ES-I3 (cell line): ENCODE measurements around the gene ST3GAL5.
"Not testable (repeated sequence)": the region's sequence is repeated elsewhere in the genome, so short reads cannot be mapped to it uniquely, and the experiment has no call there.

Source experiments
- H3K36me3 ChIP-seq: 2 replicates; pipeline ENCODE4 v1.6.1; 2013; ENCODE audit warnings: mild to moderate bottlenecking, low read length, control low read depth, moderate library complexity; ENCODE audit not compliant: insufficient read depth
- H3K4me1 ChIP-seq: 2 replicates; pipeline ENCODE4 v1.6.1; 2013; ENCODE audit warnings: mild to moderate bottlenecking, control low read depth, low read length; ENCODE audit not compliant: insufficient read depth
- H3K9ac ChIP-seq: 2 replicates; pipeline ENCODE4 v1.6.1; 2013; ENCODE audit warnings: low read depth, mild to moderate bottlenecking, low read length, moderate library complexity
- H3K9me3 ChIP-seq: 2 replicates; pipeline ENCODE4 v1.6.1; 2013; ENCODE audit warnings: mild to moderate bottlenecking, low read length, moderate library complexity; ENCODE audit not compliant: control insufficient read depth, insufficient read depth

The ST3GAL5 gene

DNA sequence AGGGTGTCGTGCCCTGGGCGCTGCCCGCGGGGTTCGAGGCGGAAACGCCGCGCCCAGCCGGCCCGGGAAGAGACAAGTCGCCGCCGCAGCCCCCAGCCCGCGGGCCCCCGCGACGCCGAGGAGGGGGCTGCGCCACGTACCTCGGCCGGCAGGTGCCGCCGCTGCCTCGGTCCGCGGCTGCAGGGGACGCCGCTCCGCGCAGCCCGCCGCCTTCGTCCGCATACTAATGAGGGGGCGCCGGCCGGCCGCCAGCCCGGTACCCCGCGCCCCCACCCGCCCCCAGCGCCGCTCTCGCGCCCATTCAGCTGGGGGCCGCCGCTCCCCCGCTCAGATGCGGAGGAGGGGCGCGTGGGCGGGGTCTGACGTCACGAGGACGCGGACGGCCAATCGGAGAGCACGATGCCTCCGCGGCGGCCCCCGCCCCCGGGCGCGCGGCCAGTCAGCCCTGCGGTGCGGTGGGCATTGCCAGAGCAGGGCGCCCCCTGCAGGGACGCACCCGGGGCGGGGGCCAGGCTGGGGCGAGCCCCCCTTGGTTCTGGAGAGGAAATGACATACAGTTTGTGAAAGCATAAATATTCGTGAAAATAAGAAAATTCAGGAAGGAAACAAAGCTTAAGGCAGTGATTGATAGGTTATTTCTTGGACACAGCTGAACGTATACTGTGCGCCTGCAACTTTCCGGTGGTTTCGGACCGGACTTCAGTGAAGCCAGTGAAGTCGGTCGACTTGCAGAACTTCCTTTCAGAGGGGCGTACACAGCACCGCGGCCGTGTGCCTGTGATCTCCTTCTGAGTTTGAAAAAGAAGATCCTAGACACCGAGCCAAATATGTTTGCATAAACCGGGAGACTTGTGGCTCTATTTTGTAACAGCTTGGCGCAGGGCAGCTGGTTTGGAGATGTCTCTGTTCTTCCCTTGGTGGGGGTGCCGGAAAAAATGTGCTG lies at the start of gene ST3GAL5:
TSS of gene ST3GAL5 (minus strand) at position 307 of the 943 bp plus-strand sequence. CDS start at position 222, 85 bp downstream.
- H3K9me3 ChIP-seq, result no peaks in the 10 kb centered on the region
- peak within 1 kb of the TSS; percentile 76 for H3K9ac ChIP-seq
- no peaks in the 10 kb centered on the region for H3K36me3 ChIP-seq
- peaks cover 8% of the 10 kb centered on the region for H3K4me1 ChIP-seq

DNA sequence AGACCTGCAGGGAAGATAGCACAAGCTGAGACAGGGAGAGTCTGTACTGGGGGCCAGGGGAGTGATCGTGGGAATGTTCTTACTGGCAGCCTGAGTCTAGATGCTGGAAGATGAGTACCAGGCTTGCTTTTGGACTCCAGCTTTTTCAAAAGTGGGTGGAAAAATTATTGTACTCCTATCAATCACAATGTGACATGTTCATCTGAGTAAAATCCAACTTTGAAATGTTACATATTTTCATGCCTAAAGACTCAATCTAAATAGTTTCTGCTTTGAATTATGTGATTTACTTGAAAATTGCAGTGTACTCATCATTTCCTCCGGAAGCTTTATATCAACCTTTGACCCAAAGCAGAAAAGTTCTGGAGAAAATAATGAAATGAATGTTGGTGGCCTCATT lies 49.7 kb upstream of the ST3GAL5 start:
- H3K4me1 ChIP-seq, result peaks cover 16% of the 10 kb centered on the region
- no peaks in the 10 kb centered on the region for H3K36me3 ChIP-seq
- H3K9ac ChIP-seq, result no peak overlapping the region
- peaks cover 8% of the 10 kb centered on the region; the same call in 1 of the 2 replicates for H3K9me3 ChIP-seq

DNA sequence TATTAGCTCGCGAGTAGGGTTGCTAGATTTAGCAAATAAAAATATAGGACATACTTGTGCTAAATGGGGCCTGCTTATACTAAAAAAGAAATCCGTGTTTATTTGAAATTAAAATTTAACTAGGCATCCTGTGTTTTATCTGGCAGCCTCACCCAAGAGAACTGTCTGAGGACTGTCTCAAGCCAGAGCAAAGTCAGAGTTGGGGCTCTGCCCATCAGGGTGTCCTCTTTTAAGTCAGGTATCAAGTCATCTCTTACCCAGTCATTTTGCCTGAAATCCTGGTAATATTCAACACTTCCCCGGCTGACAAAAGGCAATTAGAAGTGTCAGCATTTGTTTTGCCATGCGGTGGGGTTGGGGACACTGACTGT lies 48.3 kb upstream of the ST3GAL5 start:
- Histone ChIP-seq H3K9me3 (peaks cover 8% of the 10 kb centered on the region; the same call in 1 of the 2 replicates), H3K9ac (no peak overlapping the region), H3K36me3 (no peaks in the 10 kb centered on the region), H3K4me1 (peaks cover 16% of the 10 kb centered on the region)

DNA sequence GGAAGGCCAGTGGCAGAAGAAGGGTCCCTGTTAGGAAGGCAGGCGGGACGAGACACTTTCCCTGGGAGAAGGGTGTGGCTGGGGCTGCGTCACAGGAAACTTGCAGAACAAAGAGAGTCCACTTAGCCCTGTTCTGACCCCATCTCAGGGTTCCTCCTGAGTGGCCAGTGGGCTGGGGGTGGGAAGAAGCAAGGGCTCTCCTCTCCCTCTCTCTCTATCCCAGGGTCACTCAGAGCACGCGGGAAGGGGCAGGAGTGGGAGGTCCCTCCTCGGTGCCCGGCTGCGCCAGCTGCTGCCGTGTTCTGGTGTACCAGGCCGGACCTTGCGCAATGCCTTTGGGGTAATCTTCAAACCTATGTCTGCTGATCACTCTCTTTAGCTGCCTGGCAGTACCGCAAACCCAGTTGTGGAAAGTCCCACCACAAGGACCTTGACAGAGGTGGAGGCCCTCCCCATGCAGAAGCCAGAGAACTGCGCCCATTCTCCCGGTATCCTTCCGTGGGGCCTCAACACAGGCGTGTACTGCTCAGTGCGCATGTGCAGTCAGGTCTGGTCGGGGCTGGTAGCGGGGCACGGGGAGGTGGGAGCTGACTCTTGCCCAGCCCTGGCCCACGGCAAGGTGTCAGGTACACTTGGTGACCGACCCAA lies 47.8 kb upstream of the ST3GAL5 start:
- H3K4me1 ChIP-seq, result peaks cover 16% of the 10 kb centered on the region
- H3K9ac ChIP-seq, result no peak overlapping the region
- peaks cover 5% of the 10 kb centered on the region; the same call in 1 of the 2 replicates for H3K9me3 ChIP-seq
- H3K36me3 ChIP-seq, result no peaks in the 10 kb centered on the region

DNA sequence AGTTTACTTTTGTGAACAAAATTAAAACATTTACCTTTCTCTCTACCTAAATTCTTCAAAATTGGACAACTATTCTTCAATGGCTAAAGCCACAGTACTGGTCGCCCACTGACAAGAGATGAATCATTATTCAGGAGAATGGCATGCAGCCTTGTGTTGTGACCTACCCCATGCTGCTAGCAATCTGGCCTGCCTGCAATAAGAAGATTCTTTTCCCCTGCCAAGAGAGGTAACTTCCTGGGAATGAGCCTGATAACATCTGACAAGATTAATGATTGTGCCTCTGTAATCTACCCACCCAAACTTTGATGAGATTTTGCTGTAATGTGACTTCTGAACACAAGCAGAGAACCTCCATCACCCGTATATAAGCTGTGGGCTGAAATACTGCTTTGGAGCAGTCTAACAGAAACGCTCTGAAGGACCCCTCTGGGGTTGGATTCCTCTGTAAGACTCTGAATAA lies 47.0 kb upstream of the ST3GAL5 start:
- Histone ChIP-seq H3K9me3 (peaks cover 5% of the 10 kb centered on the region; the same call in 1 of the 2 replicates), H3K36me3 (no peaks in the 10 kb centered on the region), H3K9ac (no peak overlapping the region), H3K4me1 (peaks cover 16% of the 10 kb centered on the region)

DNA sequence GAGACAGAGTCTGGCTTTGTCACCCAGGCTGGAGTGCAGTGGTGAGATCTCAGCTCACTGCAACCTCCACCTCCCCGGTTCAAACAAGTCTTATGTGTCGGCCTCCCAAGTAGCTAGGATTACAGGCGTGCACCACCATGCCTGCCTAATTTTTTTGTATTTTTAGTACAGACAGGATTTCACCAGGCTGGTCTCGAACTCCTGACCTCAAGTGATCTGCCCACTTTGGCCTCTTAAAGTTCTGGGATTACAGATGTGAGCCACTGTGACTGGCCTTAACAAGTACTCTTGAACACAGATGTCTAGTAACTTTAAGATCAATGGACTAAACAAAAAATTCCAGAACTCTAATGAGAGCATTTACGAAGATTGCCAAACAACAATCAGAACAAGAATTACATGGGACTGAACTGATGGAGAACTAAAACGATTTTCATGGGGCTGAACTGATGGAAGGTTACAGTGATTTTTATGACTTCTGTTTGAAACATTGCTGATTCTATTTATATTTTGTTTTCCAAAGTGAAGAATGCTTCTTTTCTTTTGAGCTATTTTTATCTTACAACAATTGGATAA lies 46.5 kb upstream of the ST3GAL5 start:
- H3K9me3 ChIP-seq, result peaks cover under 1% of the 10 kb centered on the region; the same call in 1 of the 2 replicates
- no peaks in the 10 kb centered on the region for H3K36me3 ChIP-seq
- H3K4me1 ChIP-seq, result peaks cover 16% of the 10 kb centered on the region
- H3K9ac ChIP-seq, result no peak overlapping the region

DNA sequence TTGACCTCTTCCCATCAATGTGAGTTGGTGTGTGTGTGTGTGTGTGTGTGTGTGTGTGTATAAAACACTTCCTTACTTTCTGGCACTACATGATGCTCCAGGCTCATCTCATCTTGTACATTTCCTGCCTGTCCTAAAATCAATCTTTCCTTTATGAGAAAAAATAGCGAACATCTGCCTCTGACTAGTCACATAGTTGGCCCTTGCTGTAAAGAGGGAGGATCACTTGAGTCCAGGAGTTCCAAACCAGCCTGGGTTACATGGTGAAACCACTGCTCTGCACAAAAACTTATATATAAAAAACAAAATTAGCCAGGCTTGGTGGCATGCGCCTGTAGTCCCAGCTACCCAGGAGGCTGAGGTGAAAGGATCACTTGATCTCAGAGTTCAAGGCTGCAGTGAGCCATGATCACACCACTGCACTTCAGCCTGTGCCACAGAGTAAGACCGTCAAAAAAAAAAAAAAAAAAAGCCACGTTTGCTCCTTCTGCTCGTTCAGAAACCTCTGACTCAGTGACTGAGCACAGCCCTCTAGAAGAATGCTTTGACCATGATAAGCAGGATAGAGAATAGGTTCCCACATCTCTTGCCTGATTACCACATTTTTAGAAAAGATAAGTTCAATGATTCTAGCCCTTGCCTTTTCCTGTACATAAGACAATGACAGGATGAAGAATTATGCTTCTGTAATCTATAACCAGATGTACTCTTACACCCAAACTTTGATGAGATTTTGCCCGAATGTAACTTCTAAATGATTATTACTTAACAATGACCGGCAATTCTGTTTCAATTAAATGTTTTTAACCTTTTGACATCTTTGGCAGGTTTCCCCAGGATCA lies 45.2 kb upstream of the ST3GAL5 start:
- peaks cover 16% of the 10 kb centered on the region for H3K4me1 ChIP-seq
- no peaks in the 10 kb centered on the region for H3K9me3 ChIP-seq
- no peak overlapping the region for H3K9ac ChIP-seq
- H3K36me3 ChIP-seq, result no peaks in the 10 kb centered on the region

DNA sequence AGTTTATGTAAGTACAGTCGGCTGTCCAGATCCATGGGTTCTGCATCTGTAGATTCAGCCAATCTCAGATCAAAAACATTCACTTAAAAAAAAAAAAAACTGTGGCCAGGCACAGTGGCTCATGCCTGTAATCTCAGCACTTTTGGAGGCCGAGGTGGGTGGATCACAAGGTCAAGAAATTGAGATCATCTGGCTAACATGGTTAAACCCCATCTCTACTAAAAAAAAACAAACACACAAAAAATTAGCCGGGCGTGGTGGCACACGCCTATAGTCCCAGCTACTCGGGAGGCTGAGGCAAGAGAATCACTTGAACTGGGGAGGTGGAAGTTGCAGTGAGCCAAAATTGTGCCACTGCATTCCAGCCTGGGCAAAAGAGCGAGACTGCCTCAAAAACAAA lies 42.4 kb upstream of the ST3GAL5 start:
- H3K9ac ChIP-seq, H3K36me3 ChIP-seq, H3K4me1 ChIP-seq, H3K9me3 ChIP-seq: not testable (repeated sequence)

DNA sequence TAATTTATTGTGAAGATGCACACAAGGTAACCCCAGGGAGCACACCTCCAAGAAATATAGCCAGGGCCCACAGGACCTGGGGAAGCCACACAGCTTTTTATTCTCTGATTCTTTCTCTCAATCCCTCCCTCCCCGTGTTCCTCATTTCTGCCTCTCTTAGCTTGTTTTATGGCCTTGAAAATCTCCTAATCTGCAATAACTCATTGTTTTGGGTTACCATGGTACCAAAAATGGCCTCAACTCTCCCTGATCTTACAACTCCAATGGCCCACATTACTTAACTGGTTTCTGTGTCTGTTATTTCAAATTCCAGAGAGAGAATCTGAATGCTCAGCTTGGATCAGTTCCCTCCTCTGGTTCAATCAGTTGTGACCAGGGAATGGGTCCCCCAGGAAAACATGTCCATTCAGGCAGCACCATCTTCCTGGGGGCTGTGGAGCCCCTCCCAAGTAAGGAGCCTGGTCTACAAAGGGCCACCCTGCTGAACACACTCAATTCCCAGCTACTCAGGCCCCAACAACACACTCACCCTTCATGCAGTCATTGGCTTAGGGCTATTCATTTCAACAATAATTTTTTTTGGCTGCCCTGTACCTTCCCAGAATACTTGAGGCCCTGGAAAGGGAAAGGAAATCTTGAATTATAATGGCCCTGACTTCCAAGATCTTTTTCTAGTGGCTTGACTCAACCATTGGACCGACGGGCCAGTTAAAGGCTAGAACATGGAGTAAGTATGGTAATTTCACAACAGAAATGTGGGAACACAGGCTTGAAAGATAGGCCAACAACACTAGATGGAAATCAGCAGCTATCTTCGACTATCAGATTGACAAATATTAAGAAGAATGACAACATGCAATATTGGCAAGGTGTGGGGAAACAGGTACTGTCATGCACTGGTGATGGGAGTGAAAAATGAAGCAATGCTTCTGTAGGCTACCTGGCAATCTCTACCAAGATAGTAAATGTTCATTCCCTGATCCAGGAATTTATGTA lies 41.6 kb upstream of the ST3GAL5 start:
- Histone ChIP-seq H3K4me1 (0 out of 2 replicates have a peak, but pooled peaks cover 3% of the 10 kb centered on the region), H3K36me3 (no peaks in the 10 kb centered on the region), H3K9me3 (no peaks in the 10 kb centered on the region), H3K9ac (no peak overlapping the region)

DNA sequence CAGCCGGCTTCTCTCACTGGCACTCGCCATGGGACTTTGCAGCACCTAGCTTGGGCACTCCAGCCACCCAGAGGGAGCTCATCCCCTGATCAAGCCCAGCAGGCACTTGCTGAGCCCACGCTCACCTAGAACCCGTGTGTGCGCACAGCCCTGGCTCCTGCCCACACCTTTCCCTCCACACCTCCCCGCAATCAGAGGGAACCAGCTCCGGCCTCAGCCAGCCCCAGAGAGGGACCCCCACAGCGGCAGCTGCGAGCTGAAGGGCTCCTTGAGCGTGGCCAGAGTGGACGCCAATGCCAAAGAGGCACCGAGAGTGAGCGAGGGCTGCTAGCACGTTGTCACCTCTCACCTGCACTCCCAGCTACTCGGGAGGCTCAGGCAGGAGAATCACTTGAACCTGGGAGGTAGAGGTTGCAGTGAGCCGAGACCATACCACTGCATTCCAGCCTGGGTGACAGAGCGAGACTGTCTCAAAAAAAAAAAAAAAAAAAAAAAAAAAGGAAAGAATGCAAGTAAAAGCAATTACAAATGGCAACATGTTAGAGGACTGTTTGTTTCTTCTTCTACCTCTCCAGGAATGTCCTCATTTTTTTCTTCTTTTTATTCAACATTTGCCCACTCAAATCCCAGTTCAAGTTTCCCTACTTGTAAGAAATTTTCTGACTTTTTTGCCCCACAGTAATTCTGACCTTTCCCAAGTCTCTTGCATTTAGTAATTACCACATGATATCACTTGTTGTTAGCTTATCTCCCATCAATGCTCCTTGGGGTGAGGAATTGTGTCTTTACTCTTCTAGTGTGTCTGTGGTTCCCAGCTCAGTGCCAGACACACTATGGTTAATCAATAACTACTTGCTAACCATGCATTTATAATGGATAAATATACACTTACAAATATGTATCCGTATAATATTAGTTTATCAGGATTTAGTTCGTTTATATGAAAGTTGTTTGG lies 40.6 kb upstream of the ST3GAL5 start:
- no peaks in the 10 kb centered on the region for H3K36me3 ChIP-seq
- no peaks in the 10 kb centered on the region for H3K9me3 ChIP-seq
- no peaks in the 10 kb centered on the region for H3K4me1 ChIP-seq
- no peak overlapping the region for H3K9ac ChIP-seq

DNA sequence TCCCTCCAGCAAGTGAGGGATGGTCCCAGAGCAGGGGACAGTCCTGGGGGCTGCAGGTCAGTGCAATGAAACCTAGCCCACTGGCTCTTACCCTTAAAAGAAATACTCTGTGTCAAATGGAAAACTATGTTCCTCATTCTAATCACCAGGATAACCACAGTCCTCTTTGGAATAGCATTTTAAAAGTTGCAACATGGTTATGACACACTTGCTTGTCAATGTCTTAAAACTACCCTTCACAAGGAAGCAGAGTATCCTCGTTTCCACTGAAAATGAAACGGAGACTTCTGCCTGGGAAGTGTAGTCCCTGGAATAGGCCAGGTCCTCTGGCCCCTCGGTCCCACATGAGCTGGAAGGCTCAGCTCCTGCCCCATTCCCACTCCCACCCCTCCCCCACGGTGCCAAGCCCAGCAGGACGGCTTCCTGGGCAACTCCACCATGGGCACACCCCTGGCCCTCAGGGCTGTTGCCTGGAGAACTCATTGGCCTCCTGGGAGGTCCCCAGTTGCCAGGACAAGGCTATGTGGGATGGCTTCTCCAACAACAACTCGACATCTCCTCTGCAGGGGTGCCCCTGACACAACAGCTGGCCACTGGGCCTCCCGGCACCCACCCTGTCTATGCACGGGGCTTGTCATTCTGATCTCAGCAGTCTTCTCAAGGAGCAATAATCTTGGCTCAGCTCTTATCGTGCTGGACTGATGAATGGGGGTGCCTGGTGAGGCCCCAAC lies 38.3 kb upstream of the ST3GAL5 start:
- H3K9me3 ChIP-seq, result no peaks in the 10 kb centered on the region
- no peaks in the 10 kb centered on the region for H3K4me1 ChIP-seq
- no peaks in the 10 kb centered on the region for H3K36me3 ChIP-seq
- no peak overlapping the region for H3K9ac ChIP-seq

DNA sequence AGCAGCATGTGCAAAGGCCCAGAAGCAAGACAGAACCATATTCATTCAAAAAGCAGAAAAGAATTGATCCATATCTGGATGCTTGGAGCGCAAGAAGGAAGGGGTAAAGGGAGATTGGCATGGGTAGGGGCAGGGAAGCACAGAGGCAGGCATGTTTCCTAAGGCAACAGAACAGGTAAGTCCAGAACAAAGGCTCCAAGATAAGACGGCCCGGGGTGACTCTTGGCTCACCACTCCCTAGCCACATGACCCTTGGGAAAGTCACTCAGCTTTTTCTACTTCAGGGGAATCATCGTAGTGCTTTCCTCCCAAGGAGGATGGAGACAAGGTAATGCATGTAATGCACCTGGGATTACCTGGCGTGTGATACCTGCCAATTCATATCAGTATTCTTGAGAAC lies 37.7 kb upstream of the ST3GAL5 start:
- Histone ChIP-seq H3K9ac (no peak overlapping the region), H3K36me3 (no peaks in the 10 kb centered on the region), H3K9me3 (no peaks in the 10 kb centered on the region), H3K4me1 (no peaks in the 10 kb centered on the region)
